Activated T-cell treated with anti-CD3 and anti-CD28 coated beads, Interleukin-2, amount 50 U/mL, for 72 hours (primary cell): Measurements from ENCODE around the gene PTPRA. TPM values are rescaled to one million over a fixed set of nuclear protein-coding genes. Genes with fewer than 3 reads are reported as not detected.
"Not testable (repeated sequence)": the region's sequence is repeated elsewhere in the genome, so short reads cannot be mapped to it uniquely, and the experiment has no call there.

Experiments used
- ATAC-seq, 2 donors: fragments of 150-1000 bp; cut with Tn5 transposase; replicated peaks in 1 of 2; 2 replicates each; pipeline ENCODE4 v1.10.0; 2021; ENCODE audit warnings: moderate library complexity in 2 of 2, mild to moderate bottlenecking in 1 of 2
- DNase-seq, 2 donors: peaks; one replicate each; pipeline ENCODE4 v3.0.0; 2021 to 2022; ENCODE audit warnings: mixed read lengths in 1 of 2
- H3K27ac Mint-ChIP-seq: one replicate; pipeline ENCODE4 v1.8.0; 2022; ENCODE audit warnings: mild to moderate bottlenecking, moderate library complexity, mixed read lengths
- H3K27me3 Mint-ChIP-seq: one replicate; pipeline ENCODE4 v1.8.0; 2022; ENCODE audit warnings: low read depth, mixed read lengths
- H3K36me3 Mint-ChIP-seq, 2 donors: one replicate each; pipeline ENCODE4 v1.8.0; 2022; ENCODE audit warnings: mixed read lengths in 2 of 2, mild to moderate bottlenecking in 1 of 2; ENCODE audit not compliant: insufficient read depth in 2 of 2
- H3K4me1 Mint-ChIP-seq: one replicate; pipeline ENCODE4 v1.8.0; 2022; ENCODE audit warnings: low read depth, mixed read lengths
- H3K4me3 Mint-ChIP-seq, 2 donors: one replicate each; pipeline ENCODE4 v1.8.0; 2022; ENCODE audit warnings: mild to moderate bottlenecking in 2 of 2, mixed read lengths in 2 of 2, moderate library complexity in 2 of 2
- H3K9me3 Mint-ChIP-seq, 2 donors: one replicate each; pipeline ENCODE4 v1.8.0; 2022; ENCODE audit warnings: mixed read lengths in 2 of 2
- total RNA-seq, 2 donors: library from RNA; stranded (reverse); gene quantifications; one replicate each; pipeline ENCODE4 v1.2.3, GENCODE V29; 2022

Gene PTPRA
- total RNA-seq, 2 donors from 2014 or later: 81.2 to 85.9 TPM

- Mint-ChIP-seq H3K36me3 (peaks cover 23 to 35% of the 10 kb centered on the region in 2 donors), H3K27ac (peak overlapping the region; percentile 98), H3K27me3 (no peaks in the 10 kb centered on the region), H3K4me3 (peak overlapping the region; percentile 7 to 16), H3K4me1 (peaks cover 86% of the 10 kb centered on the region), H3K9me3 (peaks cover 0 to 1% of the 10 kb centered on the region in 2 donors)
- DNase-seq: no peak
- ATAC-seq: no peak
Observed at GRCh38 chr20:3013771-3014170, 140.5 kb downstream of the PTPRA start.

- Mint-ChIP-seq H3K27me3 (no peaks in the 10 kb centered on the region), H3K9me3 (peaks cover 0 to 1% of the 10 kb centered on the region in 2 donors), H3K27ac (peak overlapping the region; percentile 98), H3K4me1 (peaks cover 82% of the 10 kb centered on the region), H3K36me3 (peaks cover 19 to 31% of the 10 kb centered on the region in 2 donors), H3K4me3 (peak overlapping the region; percentile 61 to 79)
- ATAC-seq (peak in 1 of 2 donors; percentile 10), DNase-seq (peak; percentile 43 to 50)
Observed at GRCh38 chr20:3014179-3014578, 140.9 kb downstream of the PTPRA start.

- peaks cover 77% of the 10 kb centered on the region for H3K4me1 Mint-ChIP-seq
- peak overlapping the region; percentile 61 to 79 for H3K4me3 Mint-ChIP-seq
- ATAC-seq (peak; percentile 70 to 71), DNase-seq (peak; percentile 72 to 81)
- no peaks in the 10 kb centered on the region for H3K9me3 Mint-ChIP-seq
- peaks cover 14 to 27% of the 10 kb centered on the region in 2 donors for H3K36me3 Mint-ChIP-seq
- H3K27ac Mint-ChIP-seq: peak overlapping the region; percentile 98
- no peaks in the 10 kb centered on the region for H3K27me3 Mint-ChIP-seq
Observed at GRCh38 chr20:3014662-3015061, 141.4 kb downstream of the PTPRA start.

GRCh38 chr20:3015302-3015701 lies 142.0 kb downstream of the PTPRA start:
- ATAC-seq, H3K27me3 Mint-ChIP-seq, H3K9me3 Mint-ChIP-seq: not testable (repeated sequence)
- DNase-seq: peak in 1 of 2 donors; percentile 40
- Mint-ChIP-seq H3K36me3 (peaks cover 14 to 27% of the 10 kb centered on the region in 2 donors), H3K4me1 (peaks cover 76% of the 10 kb centered on the region), H3K27ac (peak overlapping the region; percentile 98), H3K4me3 (peak overlapping the region; percentile 61 to 79)

- ATAC-seq (peak in 1 of 2 donors; percentile 31), DNase-seq (no peak)
- Mint-ChIP-seq H3K4me3 (no peak overlapping the region), H3K9me3 (no peaks in the 10 kb centered on the region), H3K27ac (peak overlapping the region; percentile 17), H3K36me3 (peaks cover 20 to 46% of the 10 kb centered on the region in 2 donors), H3K27me3 (no peaks in the 10 kb centered on the region), H3K4me1 (peaks cover 53% of the 10 kb centered on the region)
Observed at GRCh38 chr20:3021327-3021726, 148.0 kb downstream of the PTPRA start.

GRCh38 chr20:3021777-3022176 lies 148.5 kb downstream of the PTPRA start:
- ATAC-seq (peak; percentile 49 to 52), DNase-seq (no peak)
- Mint-ChIP-seq H3K4me3 (no peak overlapping the region), H3K27ac (peak overlapping the region; percentile 17), H3K27me3 (no peaks in the 10 kb centered on the region), H3K36me3 (peaks cover 18 to 45% of the 10 kb centered on the region in 2 donors), H3K9me3 (no peaks in the 10 kb centered on the region), H3K4me1 (peaks cover 48% of the 10 kb centered on the region)

- H3K27me3 Mint-ChIP-seq, H3K4me3 Mint-ChIP-seq, DNase-seq, H3K9me3 Mint-ChIP-seq, ATAC-seq: not testable (repeated sequence)
- H3K27ac Mint-ChIP-seq: peak overlapping the region; percentile 77
- H3K36me3 Mint-ChIP-seq: peaks cover 17 to 39% of the 10 kb centered on the region in 2 donors
- H3K4me1 Mint-ChIP-seq: peaks cover 43% of the 10 kb centered on the region
Observed at GRCh38 chr20:3022559-3023490, 149.5 kb downstream of the PTPRA start.

- H3K4me3 Mint-ChIP-seq: no peak overlapping the region
- no peaks in the 10 kb centered on the region for H3K9me3 Mint-ChIP-seq
- DNase-seq (no peak), ATAC-seq (no peak)
- peaks cover 17% of the 10 kb centered on the region for H3K4me1 Mint-ChIP-seq
- H3K27ac Mint-ChIP-seq: no peak overlapping the region
- H3K36me3 Mint-ChIP-seq: peaks cover 17 to 30% of the 10 kb centered on the region in 2 donors
- H3K27me3 Mint-ChIP-seq: no peaks in the 10 kb centered on the region
Observed at GRCh38 chr20:3027987-3028386, 154.7 kb downstream of the PTPRA start.

- ATAC-seq: peak; percentile 80 to 83
- H3K27ac Mint-ChIP-seq: no peak overlapping the region
- no peak overlapping the region for H3K4me3 Mint-ChIP-seq
- peak in 1 of 2 donors; percentile 37 for DNase-seq
- H3K36me3 Mint-ChIP-seq: peaks cover 20 to 22% of the 10 kb centered on the region in 2 donors
- H3K9me3 Mint-ChIP-seq: no peaks in the 10 kb centered on the region
- H3K4me1 Mint-ChIP-seq: peaks cover 9% of the 10 kb centered on the region
- H3K27me3 Mint-ChIP-seq: no peaks in the 10 kb centered on the region
Observed at GRCh38 chr20:3031524-3032147, 158.4 kb downstream of the PTPRA start.

- Mint-ChIP-seq H3K27ac (no peak overlapping the region), H3K4me3 (no peak overlapping the region), H3K9me3 (no peaks in the 10 kb centered on the region), H3K36me3 (peaks cover 15 to 18% of the 10 kb centered on the region in 2 donors), H3K27me3 (no peaks in the 10 kb centered on the region), H3K4me1 (peaks cover 6% of the 10 kb centered on the region)
- ATAC-seq: no peak
- no peak for DNase-seq
Observed at GRCh38 chr20:3032624-3033023, 159.3 kb downstream of the PTPRA start.

- Mint-ChIP-seq H3K27me3 (no peaks in the 10 kb centered on the region), H3K4me1 (peaks cover 6% of the 10 kb centered on the region), H3K27ac (no peak overlapping the region), H3K9me3 (no peaks in the 10 kb centered on the region), H3K4me3 (no peak overlapping the region), H3K36me3 (peaks cover 9 to 13% of the 10 kb centered on the region in 2 donors)
- ATAC-seq (no peak), DNase-seq (no peak)
Observed at GRCh38 chr20:3037654-3038053, 164.4 kb downstream of the PTPRA start.

GRCh38 chr20:3038454-3038853 lies 165.2 kb downstream of the PTPRA start:
- H3K36me3 Mint-ChIP-seq: peaks cover 9 to 13% of the 10 kb centered on the region in 2 donors
- no peak for DNase-seq
- H3K27ac Mint-ChIP-seq: peak overlapping the region; percentile 89
- no peaks in the 10 kb centered on the region for H3K9me3 Mint-ChIP-seq
- H3K4me1 Mint-ChIP-seq: peaks cover 6% of the 10 kb centered on the region
- no peaks in the 10 kb centered on the region for H3K27me3 Mint-ChIP-seq
- ATAC-seq: no peak
- no peak overlapping the region for H3K4me3 Mint-ChIP-seq

- DNase-seq (no peak), ATAC-seq (no peak)
- H3K4me3 Mint-ChIP-seq: no peak overlapping the region
- no peaks in the 10 kb centered on the region for H3K27me3 Mint-ChIP-seq
- H3K9me3 Mint-ChIP-seq: no peaks in the 10 kb centered on the region
- peak overlapping the region; percentile 89 for H3K27ac Mint-ChIP-seq
- peaks cover 9 to 12% of the 10 kb centered on the region in 2 donors for H3K36me3 Mint-ChIP-seq
- H3K4me1 Mint-ChIP-seq: peaks cover 13% of the 10 kb centered on the region
Observed at GRCh38 chr20:3039426-3039825, 166.1 kb downstream of the PTPRA start.
